Esophagus muscularis mucosa (tissue), 3 donors: ENCODE measurements around the gene DMRT3.

Source experiments
- POLR2A ChIP-seq: fragments of 450-650 bp; IDR thresholded peaks from one replicate; pipeline ENCODE4 v1.6.1; 2017; ENCODE audit warnings: antibody characterized with exemption, moderate library complexity, mild to moderate bottlenecking, low read depth
- TF ChIP-seq, protein P1 (sequence below), 3 experiments: fragments of 200-600 bp in 2 of 3; fragments of 450-650 bp in 1 of 3; sonication (generic) in 2 of 3; IDR thresholded peaks; one replicate each; pipeline ENCODE4 v1.5.1; 2017 to 2019; ENCODE audit warnings: antibody characterized with exemption in 3 of 3, mild to moderate bottlenecking in 2 of 3, moderate library complexity in 1 of 3

DNA sequence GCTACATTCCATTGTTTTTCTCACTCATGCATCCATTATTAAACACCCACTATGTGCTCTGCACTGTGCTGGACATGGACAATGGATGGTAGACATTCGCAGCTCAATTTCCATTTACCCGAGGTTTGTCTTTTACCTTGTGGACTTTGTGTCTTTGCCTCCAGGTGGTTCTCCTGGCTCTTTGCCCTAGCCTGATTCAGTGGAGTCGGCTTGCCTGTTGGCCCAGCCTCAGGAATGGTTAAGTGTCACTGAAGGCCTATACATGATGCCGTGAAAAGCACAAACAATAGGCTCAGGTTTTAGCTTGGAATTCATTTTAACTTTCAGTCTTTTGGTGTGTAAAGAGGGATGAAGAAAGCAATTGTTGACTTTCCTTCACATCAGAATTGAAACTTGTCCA, 16.5 kb upstream of the DMRT3 start:
- TF ChIP-seq, protein P1, sequence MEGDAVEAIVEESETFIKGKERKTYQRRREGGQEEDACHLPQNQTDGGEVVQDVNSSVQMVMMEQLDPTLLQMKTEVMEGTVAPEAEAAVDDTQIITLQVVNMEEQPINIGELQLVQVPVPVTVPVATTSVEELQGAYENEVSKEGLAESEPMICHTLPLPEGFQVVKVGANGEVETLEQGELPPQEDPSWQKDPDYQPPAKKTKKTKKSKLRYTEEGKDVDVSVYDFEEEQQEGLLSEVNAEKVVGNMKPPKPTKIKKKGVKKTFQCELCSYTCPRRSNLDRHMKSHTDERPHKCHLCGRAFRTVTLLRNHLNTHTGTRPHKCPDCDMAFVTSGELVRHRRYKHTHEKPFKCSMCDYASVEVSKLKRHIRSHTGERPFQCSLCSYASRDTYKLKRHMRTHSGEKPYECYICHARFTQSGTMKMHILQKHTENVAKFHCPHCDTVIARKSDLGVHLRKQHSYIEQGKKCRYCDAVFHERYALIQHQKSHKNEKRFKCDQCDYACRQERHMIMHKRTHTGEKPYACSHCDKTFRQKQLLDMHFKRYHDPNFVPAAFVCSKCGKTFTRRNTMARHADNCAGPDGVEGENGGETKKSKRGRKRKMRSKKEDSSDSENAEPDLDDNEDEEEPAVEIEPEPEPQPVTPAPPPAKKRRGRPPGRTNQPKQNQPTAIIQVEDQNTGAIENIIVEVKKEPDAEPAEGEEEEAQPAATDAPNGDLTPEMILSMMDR (IDR thresholded peaks at IDR 0.05) = no peak
- TF ChIP-seq POLR2A = no peak
